Measurements from ENCODE around the gene NOSIP. TPM values are rescaled to one million over a fixed set of nuclear protein-coding genes. Genes with fewer than 3 reads are reported as not detected.

NOSIP gene
- total RNA-seq, 2 donors from 2014 or later: 101 to 103 TPM

- H3K4me1 Mint-ChIP-seq: peaks cover 20% of the 10 kb centered on the region
- H3K27me3 Mint-ChIP-seq: no peaks in the 10 kb centered on the region
- H3K4me3 Mint-ChIP-seq: peak overlapping the region; percentile 7
- no peak for ATAC-seq (replicated peaks)
- peak overlapping the region; percentile 50 for H3K27ac Mint-ChIP-seq
- peaks cover 54% of the 10 kb centered on the region for H3K36me3 Mint-ChIP-seq (ENCODE audit: low read depth)
- no peaks in the 10 kb centered on the region for H3K9me3 Mint-ChIP-seq
Measured at GRCh38 chr19:49570997-49571676, 9.2 kb downstream of the NOSIP start.

GRCh38 chr19:49570138-49570856 is 10.1 kb downstream of the NOSIP start:
- Mint-ChIP-seq H3K9me3 (no peaks in the 10 kb centered on the region), H3K27ac (peak overlapping the region; percentile 75), H3K4me3 (peak overlapping the region; percentile 52), H3K36me3 (ENCODE audit: low read depth) (peaks cover 45% of the 10 kb centered on the region), H3K4me1 (peaks cover 22% of the 10 kb centered on the region), H3K27me3 (no peaks in the 10 kb centered on the region)
- ATAC-seq (replicated peaks): peak; percentile 36

- peak; percentile 53 for ATAC-seq (replicated peaks)
- Mint-ChIP-seq H3K27me3 (no peaks in the 10 kb centered on the region), H3K4me3 (peak overlapping the region; percentile 75), H3K36me3 (ENCODE audit: low read depth) (peaks cover 40% of the 10 kb centered on the region), H3K27ac (peak overlapping the region; percentile 86), H3K4me1 (peaks cover 38% of the 10 kb centered on the region), H3K9me3 (no peaks in the 10 kb centered on the region)
Measured at GRCh38 chr19:49567861-49568441, 12.4 kb downstream of the NOSIP start.

- peaks cover 40% of the 10 kb centered on the region for H3K36me3 Mint-ChIP-seq (ENCODE audit: low read depth)
- no peak for ATAC-seq (replicated peaks)
- no peaks in the 10 kb centered on the region for H3K9me3 Mint-ChIP-seq
- H3K27ac Mint-ChIP-seq: peak overlapping the region; percentile 73
- peak overlapping the region; percentile 22 for H3K4me3 Mint-ChIP-seq
- peaks cover 41% of the 10 kb centered on the region for H3K4me1 Mint-ChIP-seq
- H3K27me3 Mint-ChIP-seq: no peaks in the 10 kb centered on the region
Measured at GRCh38 chr19:49566302-49566701, 14.1 kb downstream of the NOSIP start.

GRCh38 chr19:49565261-49565660 is 15.1 kb downstream of the NOSIP start:
- Mint-ChIP-seq H3K36me3 (ENCODE audit: low read depth) (peaks cover 45% of the 10 kb centered on the region), H3K9me3 (no peaks in the 10 kb centered on the region), H3K4me1 (peaks cover 48% of the 10 kb centered on the region), H3K4me3 (peak overlapping the region; percentile 73), H3K27ac (peak overlapping the region; percentile 94), H3K27me3 (no peaks in the 10 kb centered on the region)
- no peak for ATAC-seq (replicated peaks)

GRCh38 chr19:49564616-49565045 is 15.7 kb downstream of the NOSIP start:
- Mint-ChIP-seq H3K4me1 (peaks cover 46% of the 10 kb centered on the region), H3K36me3 (ENCODE audit: low read depth) (peaks cover 47% of the 10 kb centered on the region), H3K27ac (peak overlapping the region; percentile 94), H3K4me3 (peak overlapping the region; percentile 73), H3K9me3 (no peaks in the 10 kb centered on the region), H3K27me3 (no peaks in the 10 kb centered on the region)
- peak; percentile 84 for ATAC-seq (replicated peaks)

- peak; percentile 23 for ATAC-seq (replicated peaks)
- peak overlapping the region; percentile 92 for H3K4me3 Mint-ChIP-seq
- H3K36me3 Mint-ChIP-seq (ENCODE audit: low read depth): peaks cover 70% of the 10 kb centered on the region
- H3K27me3 Mint-ChIP-seq: no peaks in the 10 kb centered on the region
- H3K9me3 Mint-ChIP-seq: no peaks in the 10 kb centered on the region
- peaks cover 52% of the 10 kb centered on the region for H3K4me1 Mint-ChIP-seq
- peak overlapping the region; percentile 96 for H3K27ac Mint-ChIP-seq
Measured at GRCh38 chr19:49560358-49560900, 19.9 kb downstream of the NOSIP start.

- peak; percentile 1 for ATAC-seq (replicated peaks)
- peaks cover 72% of the 10 kb centered on the region for H3K36me3 Mint-ChIP-seq (ENCODE audit: low read depth)
- no peaks in the 10 kb centered on the region for H3K27me3 Mint-ChIP-seq
- peak overlapping the region; percentile 96 for H3K27ac Mint-ChIP-seq
- peaks cover 49% of the 10 kb centered on the region for H3K4me1 Mint-ChIP-seq
- no peaks in the 10 kb centered on the region for H3K9me3 Mint-ChIP-seq
- peak overlapping the region; percentile 92 for H3K4me3 Mint-ChIP-seq
Measured at GRCh38 chr19:49559928-49560327, 20.4 kb downstream of the NOSIP start.

GRCh38 chr19:49559443-49559842 is 20.9 kb downstream of the NOSIP start:
- H3K36me3 Mint-ChIP-seq (ENCODE audit: low read depth): peaks cover 72% of the 10 kb centered on the region
- no peak for ATAC-seq (replicated peaks)
- H3K4me1 Mint-ChIP-seq: peaks cover 49% of the 10 kb centered on the region
- H3K9me3 Mint-ChIP-seq: no peaks in the 10 kb centered on the region
- no peaks in the 10 kb centered on the region for H3K27me3 Mint-ChIP-seq
- H3K27ac Mint-ChIP-seq: peak overlapping the region; percentile 96
- peak overlapping the region; percentile 92 for H3K4me3 Mint-ChIP-seq

- H3K27me3 Mint-ChIP-seq: no peaks in the 10 kb centered on the region
- H3K9me3 Mint-ChIP-seq: no peaks in the 10 kb centered on the region
- peaks cover 72% of the 10 kb centered on the region for H3K36me3 Mint-ChIP-seq (ENCODE audit: low read depth)
- peak; percentile 10 for ATAC-seq (replicated peaks)
- peak overlapping the region; percentile 92 for H3K4me3 Mint-ChIP-seq
- peak overlapping the region; percentile 96 for H3K27ac Mint-ChIP-seq
- H3K4me1 Mint-ChIP-seq: peaks cover 46% of the 10 kb centered on the region
Measured at GRCh38 chr19:49558591-49558990, 21.8 kb downstream of the NOSIP start.

- Mint-ChIP-seq H3K9me3 (no peaks in the 10 kb centered on the region), H3K4me1 (peaks cover 52% of the 10 kb centered on the region), H3K36me3 (ENCODE audit: low read depth) (peaks cover 75% of the 10 kb centered on the region), H3K4me3 (peak overlapping the region; percentile 92), H3K27ac (peak overlapping the region; percentile 73), H3K27me3 (no peaks in the 10 kb centered on the region)
- ATAC-seq (replicated peaks): no peak
Measured at GRCh38 chr19:49557641-49558325, 22.6 kb downstream of the NOSIP start.

GRCh38 chr19:49556412-49557398 is 23.7 kb downstream of the NOSIP start:
- Mint-ChIP-seq H3K4me3 (peak overlapping the region; percentile 92), H3K27me3 (no peaks in the 10 kb centered on the region), H3K4me1 (peaks cover 55% of the 10 kb centered on the region), H3K9me3 (no peaks in the 10 kb centered on the region), H3K27ac (peak overlapping the region; percentile 73), H3K36me3 (ENCODE audit: low read depth) (peaks cover 79% of the 10 kb centered on the region)
- no peak for ATAC-seq (replicated peaks)

Measured in activated T-helper 17 cell treated with anti-CD3 and anti-CD28 coated beads, Interleukin-2, amount 50 U/mL, for 72 hours (primary cell).